OCI-LY3 (cell line): Measurements from ENCODE around the gene GDI1.
A peak's percentile ranks its signal among the peaks of the same experiment; 100 is the strongest.

Experiments used
- H2AFZ ChIP-seq: fragments of 200-600, 300-600 bp; shearing (Covaris generic); 2 replicates; pipeline ENCODE4 v1.6.0; 2014; ENCODE audit warnings: antibody characterized with exemption, low read depth, low read length
- H3K27ac ChIP-seq: fragments of 200-600, 300-600 bp; sonication (generic); 2 replicates; pipeline ENCODE4 v1.5.1; 2014; ENCODE audit warnings: mild to moderate bottlenecking, low read length, moderate library complexity, mixed read lengths
- H3K27me3 ChIP-seq: fragments of 200-600, 300-600 bp; sonication (generic); 2 replicates; pipeline ENCODE4 v1.6.1; 2014; ENCODE audit warnings: low read depth, low read length, mixed read lengths
- H3K36me3 ChIP-seq: fragments of 200-600, 300-600 bp; sonication (generic); replicated peaks from 2 replicates; pipeline ENCODE3; 2014; ENCODE audit warnings: low read depth, low read length, mixed read lengths
- H3K4me1 ChIP-seq: fragments of 300-600, 200-600 bp; sonication (generic); 2 replicates; pipeline ENCODE4 v1.6.1; 2014; ENCODE audit warnings: low read length, mixed read lengths
- H3K4me2 ChIP-seq: fragments of 200-600, 300-600 bp; sonication (generic); 2 replicates; pipeline ENCODE4 v1.6.1; 2014; ENCODE audit warnings: low read length, mixed read lengths
- H3K4me3 ChIP-seq: fragments of 300-600, 200-600 bp; sonication (generic); 2 replicates; pipeline ENCODE4 v1.5.1; 2014; ENCODE audit warnings: antibody characterized with exemption, mild to moderate bottlenecking, low read length, moderate library complexity
- H3K79me2 ChIP-seq: fragments of 300-600, 200-600 bp; shearing (Covaris generic); 2 replicates; pipeline ENCODE4 v1.6.1; 2014; ENCODE audit warnings: mild to moderate bottlenecking, low read length, mixed read lengths
- H3K9ac ChIP-seq: fragments of 300-600, 200-600 bp; shearing (Covaris generic); 2 replicates; pipeline ENCODE4 v1.6.0; 2014; ENCODE audit warnings: mild to moderate bottlenecking, low read length, moderate library complexity
- H3K9me3 ChIP-seq: fragments of 200-600, 300-600 bp; shearing (Covaris generic); 2 replicates; pipeline ENCODE4 v1.6.1; 2014; ENCODE audit warnings: low read length, mixed read lengths; ENCODE audit not compliant: insufficient read depth
- H4K20me1 ChIP-seq: fragments of 200-600, 300-600 bp; sonication (generic); 2 replicates; pipeline ENCODE4 v1.6.1; 2016; ENCODE audit warnings: low read length, mixed read lengths; ENCODE audit not compliant: insufficient read depth
- CTCF ChIP-seq: fragments of 200-600, 300-600 bp; sonication (generic); IDR thresholded peaks from 2 replicates; pipeline ENCODE4 v1.5.1; 2014; ENCODE audit warnings: antibody characterized with exemption, low read length, low read depth
- EZH2phosphoT487 ChIP-seq: fragments of 200-600 bp; shearing (Covaris generic); IDR thresholded peaks from 2 replicates; pipeline ENCODE4 v1.6.1; 2018; ENCODE audit warnings: antibody characterized with exemption, mixed run types, low read depth

GDI1 gene

GRCh38 chrX:154408659-154409221 is 28.2 kb upstream of the GDI1 start:
- H3K9me3 ChIP-seq = no peaks in the 10 kb centered on the region
- peaks cover 9% of the 10 kb centered on the region for H3K4me1 ChIP-seq
- H4K20me1 ChIP-seq = no peaks in the 10 kb centered on the region
- no peak overlapping the region for H3K9ac ChIP-seq
- H3K27ac ChIP-seq = no peak overlapping the region
- no peak overlapping the region for H3K4me2 ChIP-seq
- H3K4me3 ChIP-seq = no peak overlapping the region
- H2AFZ ChIP-seq = no peak overlapping the region
- peaks cover 4% of the 10 kb centered on the region for H3K36me3 ChIP-seq
- TF ChIP-seq CTCF (no peak), EZH2phosphoT487 (no peak)
- peaks cover 21% of the 10 kb centered on the region for H3K79me2 ChIP-seq
- H3K27me3 ChIP-seq = no peaks in the 10 kb centered on the region

- H2AFZ ChIP-seq = no peak within 1 kb of the TSS
- no peaks in the 10 kb centered on the region for H3K27me3 ChIP-seq
- no peaks in the 10 kb centered on the region for H4K20me1 ChIP-seq
- H3K9ac ChIP-seq = no peak within 1 kb of the TSS
- no peaks in the 10 kb centered on the region for H3K9me3 ChIP-seq
- peaks cover 9% of the 10 kb centered on the region for H3K4me1 ChIP-seq
- no peak within 1 kb of the TSS for H3K27ac ChIP-seq
- no peak within 1 kb of the TSS for H3K4me2 ChIP-seq
- H3K36me3 ChIP-seq = peaks cover 6% of the 10 kb centered on the region
- peaks cover 21% of the 10 kb centered on the region for H3K79me2 ChIP-seq
- no peak within 1 kb of the TSS for H3K4me3 ChIP-seq
- no peak for TF ChIP-seq CTCF
- no peak for TF ChIP-seq EZH2phosphoT487
Measured at GRCh38 chrX:154409222-154409871, 27.6 kb upstream of the GDI1 start, which contains the start of gene DNASE1L1. DNASE1L1 (minus strand) TSS chrX:154409254; CDS start chrX:154405568, 3,686 bp downstream.

- Histone ChIP-seq H3K79me2 (peaks cover 21% of the 10 kb centered on the region), H3K9ac (peak overlapping the region; percentile 95), H3K4me3 (peak overlapping the region; percentile 91), H3K36me3 (peaks cover 6% of the 10 kb centered on the region), H3K4me1 (peaks cover 9% of the 10 kb centered on the region), H3K4me2 (peak overlapping the region; percentile 94), H2AFZ (peak overlapping the region; percentile 6; the same call in 1 of the 2 replicates), H4K20me1 (no peaks in the 10 kb centered on the region), H3K9me3 (no peaks in the 10 kb centered on the region), H3K27me3 (no peaks in the 10 kb centered on the region), H3K27ac (peak overlapping the region; percentile 73)
- TF ChIP-seq EZH2phosphoT487 (no peak), CTCF (no peak)
Measured at GRCh38 chrX:154411981-154412340, 25.0 kb upstream of the GDI1 start.

GRCh38 chrX:154412468-154412867 is 24.5 kb upstream of the GDI1 start:
- Histone ChIP-seq H4K20me1 (no peaks in the 10 kb centered on the region), H3K79me2 (peaks cover 21% of the 10 kb centered on the region), H3K27ac (peak overlapping the region; percentile 73), H3K9ac (peak overlapping the region; percentile 95), H2AFZ (no peak overlapping the region), H3K27me3 (no peaks in the 10 kb centered on the region), H3K4me2 (peak overlapping the region; percentile 94), H3K4me3 (peak overlapping the region; percentile 91), H3K36me3 (peaks cover 6% of the 10 kb centered on the region), H3K9me3 (no peaks in the 10 kb centered on the region), H3K4me1 (peaks cover 9% of the 10 kb centered on the region)
- no peak for TF ChIP-seq EZH2phosphoT487
- no peak for TF ChIP-seq CTCF
